K562 (cell line): ENCODE results near the gene GPRIN2. TPM values are rescaled to one million over a fixed set of nuclear protein-coding genes. Genes with fewer than 3 reads are reported as not detected.

Source experiments
- BRCA1 ChIP-seq, 2 experiments: fragments of 450-650 bp in 1 of 2; sonication (generic) in 1 of 2; formaldehyde crosslinking in 1 of 2; IDR thresholded peaks; 2 replicates each; pipeline versions ENCODE4 v1.5.0 to v1.6.1; 2017 to 2020; ENCODE audit warnings: mild to moderate bottlenecking in 1 of 2, missing genetic modification reagents in 1 of 2
- HDAC2 ChIP-seq: fragments of 450-650 bp; IDR thresholded peaks from 2 replicates; pipeline ENCODE4 v1.6.1; 2016; ENCODE audit warnings: mild to moderate bottlenecking
- MYC ChIP-seq, 2 experiments: fragments of 250-450 bp in 1 of 2; sonication (Bioruptor Pico) in 1 of 2; IDR thresholded peaks; 2 replicates each; pipeline versions ENCODE4 v1.5.1 to v1.6.1; 2012 to 2021; ENCODE audit warnings: low read depth in 2 of 2, borderline replicate concordance in 1 of 2, improper control_type of control experiment in 1 of 2, low read length in 1 of 2, mild to moderate bottlenecking in 1 of 2, moderate library complexity in 1 of 2
- PYGO2 ChIP-seq: fragments of 450-650 bp; IDR thresholded peaks from 2 replicates; pipeline ENCODE4 v1.6.1; 2016; ENCODE audit warnings: mild to moderate bottlenecking, missing genetic modification characterization, moderate library complexity, missing compliant biosample characterization
- SOX6 ChIP-seq: fragments of 450-650 bp; IDR thresholded peaks from 2 replicates; pipeline ENCODE4 v1.6.1; 2014; ENCODE audit warnings: mild to moderate bottlenecking
- ZNF77 ChIP-seq: fragments of 250-450 bp; sonication (Bioruptor Pico); IDR thresholded peaks from 2 replicates; pipeline ENCODE4 v1.5.0; 2020
- polyA plus RNA-seq, 8 experiments: library from polyadenylated mRNA; depleted of rRNA in 4 of 8; stranded (reverse) in 5 of 8; unstranded in 3 of 8; fragments of >200 nt; fragmentation: Nextera tagmentation in 2 of 8; fragmentation: Illumina TruSeq in 1 of 8; extraction: Ambion mirVana in 2 of 8; extraction: Trizol in 1 of 8; gene quantifications; 2 replicates each; pipeline versions ENCODE4 v1.2.1 to v1.2.3, GENCODE V29; 2011 to 2014; ENCODE audit warnings: inconsistent platforms in 1 of 8, missing spikeins in 1 of 8
- total RNA-seq, 7 experiments: library from RNA; depleted of rRNA in 6 of 7; stranded (reverse); fragments of >200 nt in 6 of 7; fragmentation: Illumina TruSeq in 2 of 7; extraction: Trizol in 2 of 7; gene quantifications; 2 replicates each; pipeline versions ENCODE4 v1.2.1 to v1.2.3, GENCODE V29; 2011 to 2021; ENCODE audit warnings: low replicate concordance in 1 of 7
- TF ChIP-seq, protein P1 (sequence below): fragments of 450-650 bp; IDR thresholded peaks from 2 replicates; pipeline ENCODE4 v1.6.1; 2017; ENCODE audit warnings: antibody characterized with exemption, mild to moderate bottlenecking

The GPRIN2 gene
- total and polyA plus RNA-seq, 9 of the 15 experiments (the other 6 are each of a cell fraction or from before 2014, with no cell fraction given), result not detected

DNA sequence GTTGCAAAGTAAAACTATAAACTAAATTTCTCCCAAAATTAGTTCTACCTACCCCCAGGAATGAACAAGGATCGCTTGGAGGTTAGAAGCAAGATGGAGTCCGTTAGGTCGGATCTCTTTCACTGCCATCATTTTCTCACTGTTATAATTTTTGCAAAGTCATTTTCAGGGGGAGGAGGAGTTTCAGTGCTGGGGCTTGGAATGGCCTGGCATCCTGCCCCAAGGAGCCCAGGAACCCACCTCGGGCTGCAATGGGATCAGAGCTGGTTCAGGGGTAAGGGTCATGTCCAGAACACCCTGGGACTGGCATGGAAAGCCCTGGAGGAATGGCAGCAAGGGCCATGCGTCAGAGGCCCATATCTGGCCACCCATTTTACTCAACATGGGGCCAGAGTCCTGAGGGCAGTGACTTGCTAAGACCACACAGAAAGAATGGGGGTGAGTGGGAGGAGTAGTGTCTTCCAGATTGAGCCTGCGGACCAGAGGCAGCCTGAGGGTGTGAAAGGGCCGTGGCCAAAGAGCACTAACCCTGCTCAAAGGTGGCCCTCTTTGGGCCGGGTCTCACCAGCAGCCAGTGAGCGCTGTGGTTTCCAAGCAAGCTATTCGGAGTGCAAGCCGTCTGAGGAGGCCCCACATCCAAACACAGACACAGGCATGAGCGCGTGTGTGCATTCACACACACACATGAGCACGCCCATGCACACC is 31.8 kb downstream of the GPRIN2 start (continued):
- TF ChIP-seq, protein P1, sequence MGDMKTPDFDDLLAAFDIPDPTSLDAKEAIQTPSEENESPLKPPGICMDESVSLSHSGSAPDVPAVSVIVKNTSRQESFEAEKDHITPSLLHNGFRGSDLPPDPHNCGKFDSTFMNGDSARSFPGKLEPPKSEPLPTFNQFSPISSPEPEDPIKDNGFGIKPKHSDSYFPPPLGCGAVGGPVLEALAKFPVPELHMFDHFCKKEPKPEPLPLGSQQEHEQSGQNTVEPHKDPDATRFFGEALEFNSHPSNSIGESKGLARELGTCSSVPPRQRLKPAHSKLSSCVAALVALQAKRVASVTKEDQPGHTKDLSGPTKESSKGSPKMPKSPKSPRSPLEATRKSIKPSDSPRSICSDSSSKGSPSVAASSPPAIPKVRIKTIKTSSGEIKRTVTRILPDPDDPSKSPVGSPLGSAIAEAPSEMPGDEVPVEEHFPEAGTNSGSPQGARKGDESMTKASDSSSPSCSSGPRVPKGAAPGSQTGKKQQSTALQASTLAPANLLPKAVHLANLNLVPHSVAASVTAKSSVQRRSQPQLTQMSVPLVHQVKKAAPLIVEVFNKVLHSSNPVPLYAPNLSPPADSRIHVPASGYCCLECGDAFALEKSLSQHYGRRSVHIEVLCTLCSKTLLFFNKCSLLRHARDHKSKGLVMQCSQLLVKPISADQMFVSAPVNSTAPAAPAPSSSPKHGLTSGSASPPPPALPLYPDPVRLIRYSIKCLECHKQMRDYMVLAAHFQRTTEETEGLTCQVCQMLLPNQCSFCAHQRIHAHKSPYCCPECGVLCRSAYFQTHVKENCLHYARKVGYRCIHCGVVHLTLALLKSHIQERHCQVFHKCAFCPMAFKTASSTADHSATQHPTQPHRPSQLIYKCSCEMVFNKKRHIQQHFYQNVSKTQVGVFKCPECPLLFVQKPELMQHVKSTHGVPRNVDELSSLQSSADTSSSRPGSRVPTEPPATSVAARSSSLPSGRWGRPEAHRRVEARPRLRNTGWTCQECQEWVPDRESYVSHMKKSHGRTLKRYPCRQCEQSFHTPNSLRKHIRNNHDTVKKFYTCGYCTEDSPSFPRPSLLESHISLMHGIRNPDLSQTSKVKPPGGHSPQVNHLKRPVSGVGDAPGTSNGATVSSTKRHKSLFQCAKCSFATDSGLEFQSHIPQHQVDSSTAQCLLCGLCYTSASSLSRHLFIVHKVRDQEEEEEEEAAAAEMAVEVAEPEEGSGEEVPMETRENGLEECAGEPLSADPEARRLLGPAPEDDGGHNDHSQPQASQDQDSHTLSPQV, result peak; percentile 94
- no peak for TF ChIP-seq SOX6
- TF ChIP-seq ZNF77 (CRISPR knock-in tag), result no peak
- no peak for TF ChIP-seq BRCA1 (IDR thresholded peaks at IDR 0.05)
- TF ChIP-seq BRCA1 (CRISPR knock-in tag; IDR thresholded peaks at IDR 0.05), result no peak
- TF ChIP-seq PYGO2 (tag), result peak; percentile 73
- 0 out of 2 replicates have a peak, but pooled peaks have one; percentile 15 for TF ChIP-seq MYC (IDR thresholded peaks at IDR 0.05; ENCODE audit: low read depth, low read length)
- no peak for TF ChIP-seq MYC (CRISPR knock-in tag; IDR thresholded peaks at IDR 0.05; ENCODE audit: borderline replicate concordance, low read depth)
- no peak for TF ChIP-seq HDAC2
